HEK293 (cell line): ENCODE data around the gene CRIP1.

Experiments used
- KLF1 ChIP-seq: fragments of 450-650 bp; formaldehyde crosslinking; IDR thresholded peaks from 2 replicates; pipeline ENCODE4 v1.5.1; 2016; ENCODE audit warnings: missing biosample characterization, missing genetic modification characterization
- KLF16 ChIP-seq: fragments of 450-650 bp; formaldehyde crosslinking; IDR thresholded peaks from 2 replicates; pipeline ENCODE4 v1.5.1; 2017; ENCODE audit warnings: missing biosample characterization, missing genetic modification characterization
- KLF9 ChIP-seq: fragments of 450-650 bp; formaldehyde crosslinking; IDR thresholded peaks from 2 replicates; pipeline ENCODE4 v1.5.1; 2016; ENCODE audit warnings: missing biosample characterization, missing genetic modification characterization, low read depth
- PATZ1 ChIP-seq: fragments of 450-650 bp; formaldehyde crosslinking; IDR thresholded peaks from 2 replicates; pipeline ENCODE4 v1.5.1; 2016; ENCODE audit warnings: missing biosample characterization, missing genetic modification characterization
- YY1 ChIP-seq: fragments of 450-650 bp; formaldehyde crosslinking; IDR thresholded peaks from 2 replicates; pipeline ENCODE4 v1.5.1; 2018; ENCODE audit warnings: missing biosample characterization, missing genetic modification characterization
- ZBTB1 ChIP-seq: fragments of 450-650 bp; formaldehyde crosslinking; IDR thresholded peaks from 2 replicates; pipeline ENCODE4 v1.5.1; 2016; ENCODE audit warnings: missing biosample characterization, missing genetic modification characterization
- ZBTB11 ChIP-seq: fragments of 450-650 bp; formaldehyde crosslinking; conservative IDR thresholded peaks from 2 replicates; pipeline ENCODE4 v1.5.1; 2016; ENCODE audit warnings: low read depth, missing biosample characterization, missing genetic modification characterization
- ZBTB20 ChIP-seq: fragments of 450-650 bp; formaldehyde crosslinking; IDR thresholded peaks from 2 replicates; pipeline ENCODE4 v1.5.1; 2016; ENCODE audit warnings: missing biosample characterization, missing genetic modification characterization
- ZBTB48 ChIP-seq: fragments of 450-650 bp; formaldehyde crosslinking; IDR thresholded peaks from 2 replicates; pipeline ENCODE4 v1.5.1; 2016; ENCODE audit warnings: missing biosample characterization, missing genetic modification characterization
- ZFP69B ChIP-seq: fragments of 450-650 bp; formaldehyde crosslinking; IDR thresholded peaks from 2 replicates; pipeline ENCODE4 v1.5.1; 2016; ENCODE audit warnings: missing biosample characterization, missing genetic modification characterization
- ZNF148 ChIP-seq: fragments of 450-650 bp; formaldehyde crosslinking; IDR thresholded peaks from 2 replicates; pipeline ENCODE4 v1.5.0; 2017; ENCODE audit warnings: missing biosample characterization, missing genetic modification characterization, borderline replicate concordance
- ZNF175 ChIP-seq: fragments of 450-650 bp; formaldehyde crosslinking; IDR thresholded peaks from 2 replicates; pipeline ENCODE4 v1.5.1; 2016; ENCODE audit warnings: missing biosample characterization, missing genetic modification characterization
- ZNF184 ChIP-seq: fragments of 450-650 bp; IDR thresholded peaks from 2 replicates; pipeline ENCODE4 v1.5.1; 2018; ENCODE audit warnings: missing biosample characterization, mild to moderate bottlenecking, missing genetic modification characterization
- ZNF214 ChIP-seq: fragments of 450-650 bp; formaldehyde crosslinking; IDR thresholded peaks from 2 replicates; pipeline ENCODE4 v1.5.1; 2017; ENCODE audit warnings: missing biosample characterization, mild to moderate bottlenecking, missing genetic modification characterization, borderline replicate concordance
- ZNF274 ChIP-seq, 2 experiments: fragments of 200-500 bp in 1 of 2; fragments of 450-650 bp in 1 of 2; sonication (Bioruptor generic) in 1 of 2; formaldehyde crosslinking in 1 of 2; IDR thresholded peaks; 2 replicates each; pipeline versions ENCODE4 v1.5.1 to v1.6.1; 2014 to 2016; ENCODE audit warnings: borderline replicate concordance in 1 of 2, inconsistent platforms in 1 of 2, low read length in 1 of 2, missing biosample characterization in 1 of 2, missing genetic modification characterization in 1 of 2
- ZNF335 ChIP-seq: fragments of 450-650 bp; formaldehyde crosslinking; conservative IDR thresholded peaks from 2 replicates; pipeline ENCODE4 v1.5.1; 2016; ENCODE audit warnings: missing biosample characterization, missing genetic modification characterization
- ZNF426 ChIP-seq: fragments of 450-650 bp; formaldehyde crosslinking; IDR thresholded peaks from 2 replicates; pipeline ENCODE4 v1.5.1; 2017; ENCODE audit warnings: missing biosample characterization, missing genetic modification characterization, mild to moderate bottlenecking, inconsistent platforms, moderate library complexity
- ZNF548 ChIP-seq: fragments of 450-650 bp; formaldehyde crosslinking; IDR thresholded peaks from 2 replicates; pipeline ENCODE4 v1.5.1; 2016; ENCODE audit warnings: missing biosample characterization, missing genetic modification characterization
- ZNF561 ChIP-seq: fragments of 450-650 bp; IDR thresholded peaks from 2 replicates; pipeline ENCODE4 v1.5.1; 2018; ENCODE audit warnings: missing biosample characterization, missing genetic modification characterization, borderline replicate concordance
- ZNF596 ChIP-seq: fragments of 450-650 bp; IDR thresholded peaks from 2 replicates; pipeline ENCODE4 v1.5.0; 2018; ENCODE audit warnings: missing biosample characterization, mild to moderate bottlenecking, missing genetic modification characterization, moderate library complexity
- ZNF621 ChIP-seq: fragments of 450-650 bp; formaldehyde crosslinking; IDR thresholded peaks from 2 replicates; pipeline ENCODE4 v1.5.1; 2017; ENCODE audit warnings: missing biosample characterization, missing genetic modification characterization
- ZNF677 ChIP-seq: fragments of 450-650 bp; IDR thresholded peaks from 2 replicates; pipeline ENCODE4 v1.5.0; 2018; ENCODE audit warnings: missing biosample characterization, mild to moderate bottlenecking, missing genetic modification characterization, moderate library complexity
- ZNF830 ChIP-seq: fragments of 450-650 bp; IDR thresholded peaks from 2 replicates; pipeline ENCODE4 v1.5.0; 2018; ENCODE audit warnings: missing biosample characterization, missing genetic modification characterization, low read depth, mild to moderate bottlenecking, moderate library complexity
- ZSCAN30 ChIP-seq: fragments of 450-650 bp; IDR thresholded peaks from 2 replicates; pipeline ENCODE4 v1.5.1; 2018; ENCODE audit warnings: missing biosample characterization, mild to moderate bottlenecking, missing genetic modification characterization, moderate library complexity
- TF ChIP-seq, protein P1 (sequence below): fragments of 450-650 bp; formaldehyde crosslinking; IDR thresholded peaks from 2 replicates; pipeline ENCODE4 v1.5.1; 2016; ENCODE audit warnings: missing biosample characterization, missing genetic modification characterization

CRIP1 gene

DNA sequence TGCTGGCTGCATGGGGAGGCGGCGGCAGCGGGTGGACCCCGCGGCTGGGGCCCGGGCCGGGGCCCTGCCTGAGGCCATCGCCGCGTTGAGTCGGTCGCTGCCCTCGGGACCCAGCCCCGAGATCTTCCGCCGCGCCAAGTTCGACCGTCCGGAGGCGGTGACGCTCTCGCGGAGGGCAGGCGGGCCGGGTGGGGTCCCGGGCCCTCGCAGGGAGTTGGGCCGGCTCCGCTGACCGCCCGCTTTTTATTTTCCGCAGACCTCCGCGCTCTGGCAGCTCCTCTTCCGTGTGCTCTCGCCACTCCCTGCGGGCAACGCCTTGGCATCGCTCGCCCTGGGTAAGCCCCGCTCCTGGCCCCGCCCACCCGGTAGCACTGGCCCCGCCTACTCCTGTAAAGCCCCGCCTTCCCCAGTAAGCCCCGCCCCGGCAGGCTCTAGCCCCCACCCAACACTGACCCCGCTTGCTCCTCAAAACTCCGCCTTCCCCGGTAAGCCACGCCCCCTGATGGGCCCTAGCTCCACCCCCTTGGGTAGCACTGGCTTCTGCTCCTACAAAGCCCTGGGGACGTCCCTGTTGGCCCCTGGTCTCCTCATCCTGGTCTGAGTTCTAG lies 4.8 kb downstream of the CRIP1 start (continued):
- TF ChIP-seq KLF9 (tag by site-specific recombination) (peak; percentile 38; the same call in 1 of the 2 replicates), ZNF677 (peak; percentile 59; the same call in 1 of the 2 replicates), ZNF830 (no peak), ZNF596 (tag by site-specific recombination) (no peak), ZNF621 (no peak), ZNF175 (tag by site-specific recombination) (no peak), ZNF214 (tag by site-specific recombination) (no peak), ZNF184 (peak; percentile 68; the same call in 1 of the 2 replicates), ZFP69B (tag by site-specific recombination) (peak; percentile 58; the same call in 1 of the 2 replicates), ZNF426 (tag by site-specific recombination) (no peak), ZBTB48 (no peak), PATZ1 (peak; percentile 67), KLF16 (tag by site-specific recombination) (no peak), ZBTB1 (tag by site-specific recombination) (no peak), KLF1 (no peak; the same call in 1 of the 2 replicates), ZNF561 (tag by site-specific recombination) (peak; percentile 60; the same call in 1 of the 2 replicates), ZNF335 (tag by site-specific recombination) (peak; percentile 82), ZSCAN30 (tag by site-specific recombination) (peak; percentile 81), YY1 (tag by site-specific recombination) (peak; percentile 23; the same call in 1 of the 2 replicates), ZBTB11 (tag by site-specific recombination) (no peak), ZNF274 (IDR thresholded peaks at IDR 0.05; ENCODE audit: low read length) (no peak), ZNF274 (tag by site-specific recombination; IDR thresholded peaks at IDR 0.05; ENCODE audit: borderline replicate concordance) (no peak), ZNF548 (tag by site-specific recombination) (no peak), ZBTB20 (tag by site-specific recombination) (no peak), ZNF148 (no peak)
- TF ChIP-seq, protein P1, sequence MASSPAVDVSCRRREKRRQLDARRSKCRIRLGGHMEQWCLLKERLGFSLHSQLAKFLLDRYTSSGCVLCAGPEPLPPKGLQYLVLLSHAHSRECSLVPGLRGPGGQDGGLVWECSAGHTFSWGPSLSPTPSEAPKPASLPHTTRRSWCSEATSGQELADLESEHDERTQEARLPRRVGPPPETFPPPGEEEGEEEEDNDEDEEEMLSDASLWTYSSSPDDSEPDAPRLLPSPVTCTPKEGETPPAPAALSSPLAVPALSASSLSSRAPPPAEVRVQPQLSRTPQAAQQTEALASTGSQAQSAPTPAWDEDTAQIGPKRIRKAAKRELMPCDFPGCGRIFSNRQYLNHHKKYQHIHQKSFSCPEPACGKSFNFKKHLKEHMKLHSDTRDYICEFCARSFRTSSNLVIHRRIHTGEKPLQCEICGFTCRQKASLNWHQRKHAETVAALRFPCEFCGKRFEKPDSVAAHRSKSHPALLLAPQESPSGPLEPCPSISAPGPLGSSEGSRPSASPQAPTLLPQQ (tag by site-specific recombination), result peak; percentile 58
